Suppressor macrophage treated with lipopolysaccharide for 1 hour (primary cell): Measurements from ENCODE around the gene MATK.
A peak's percentile ranks its signal among the peaks of the same experiment; 100 is the strongest.

Experiments
- DNase-seq, 3 donors: peaks; one replicate each; pipeline ENCODE4 v3.0.0-alpha.2; 2020 to 2022

The MATK gene, protein sequence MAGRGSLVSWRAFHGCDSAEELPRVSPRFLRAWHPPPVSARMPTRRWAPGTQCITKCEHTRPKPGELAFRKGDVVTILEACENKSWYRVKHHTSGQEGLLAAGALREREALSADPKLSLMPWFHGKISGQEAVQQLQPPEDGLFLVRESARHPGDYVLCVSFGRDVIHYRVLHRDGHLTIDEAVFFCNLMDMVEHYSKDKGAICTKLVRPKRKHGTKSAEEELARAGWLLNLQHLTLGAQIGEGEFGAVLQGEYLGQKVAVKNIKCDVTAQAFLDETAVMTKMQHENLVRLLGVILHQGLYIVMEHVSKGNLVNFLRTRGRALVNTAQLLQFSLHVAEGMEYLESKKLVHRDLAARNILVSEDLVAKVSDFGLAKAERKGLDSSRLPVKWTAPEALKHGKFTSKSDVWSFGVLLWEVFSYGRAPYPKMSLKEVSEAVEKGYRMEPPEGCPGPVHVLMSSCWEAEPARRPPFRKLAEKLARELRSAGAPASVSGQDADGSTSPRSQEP

DNA sequence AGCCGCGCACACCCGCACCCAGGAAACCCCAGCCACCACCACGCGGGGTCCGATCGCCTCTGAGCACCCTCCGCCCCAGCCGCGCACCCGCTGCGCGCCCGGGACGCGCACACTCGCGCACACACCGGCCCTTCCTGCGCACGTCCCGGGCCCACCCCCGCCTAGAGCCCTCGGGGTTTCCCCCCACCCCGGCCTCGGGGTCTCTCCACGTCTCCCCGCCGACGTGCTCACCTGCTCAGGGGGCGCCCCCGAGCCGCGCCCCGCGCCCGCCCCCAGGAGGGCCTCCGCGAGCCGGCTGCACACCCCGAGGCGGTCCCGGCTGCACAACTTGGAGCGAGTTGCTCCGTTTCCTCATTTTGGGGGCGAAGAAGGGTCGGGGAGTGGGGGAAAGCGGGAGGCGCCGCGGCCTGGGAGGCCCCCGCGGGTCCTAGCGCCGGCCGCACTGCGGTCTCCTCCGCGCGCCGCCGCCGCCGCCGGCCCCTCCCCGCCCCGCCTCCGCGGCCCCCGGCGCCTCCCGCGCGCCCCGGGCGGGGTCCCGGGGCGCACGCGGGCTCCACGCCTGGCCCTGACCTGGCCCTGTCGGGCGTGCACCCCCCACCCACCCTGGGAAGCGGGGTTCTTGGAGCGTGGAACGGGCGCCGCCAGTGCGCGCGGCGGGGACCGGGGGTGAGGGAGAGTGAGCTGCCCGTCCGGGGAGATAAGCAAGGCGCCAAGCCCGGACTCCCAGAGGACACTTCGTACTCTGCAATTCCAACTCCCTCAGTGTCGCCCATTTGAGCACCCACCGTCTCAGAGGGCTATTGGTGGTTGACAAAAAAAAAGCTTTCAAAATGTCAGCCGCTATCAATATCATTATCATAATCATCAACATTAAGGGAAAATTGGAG, at the start of gene MATK:
Gene MATK, minus strand, starts transcription at position 444 of the 887 bp plus-strand sequence. CDS start 1,246 bp downstream, outside the sequence.
- DNase-seq: peak; percentile 61 to 81 (median 70)

DNA sequence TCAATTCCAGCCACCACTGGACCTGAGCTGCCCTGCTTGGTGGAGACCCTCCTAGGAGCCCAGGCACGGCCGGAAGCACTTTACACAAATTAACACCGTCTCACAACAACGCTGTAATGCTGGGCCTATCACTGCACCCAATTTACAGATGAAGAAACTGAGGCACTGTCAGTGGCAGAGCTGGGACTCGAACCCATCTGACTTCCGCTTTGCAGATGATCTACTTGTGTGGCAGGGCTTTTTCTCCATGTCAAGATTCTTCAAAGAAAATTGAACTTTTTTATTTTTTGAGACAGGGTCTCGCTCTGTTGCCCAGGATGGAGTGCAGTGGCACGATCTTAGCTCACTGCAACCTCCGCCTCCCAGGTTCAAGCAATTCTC, 48.9 kb upstream of the MATK start:
- DNase-seq: no peak

DNA sequence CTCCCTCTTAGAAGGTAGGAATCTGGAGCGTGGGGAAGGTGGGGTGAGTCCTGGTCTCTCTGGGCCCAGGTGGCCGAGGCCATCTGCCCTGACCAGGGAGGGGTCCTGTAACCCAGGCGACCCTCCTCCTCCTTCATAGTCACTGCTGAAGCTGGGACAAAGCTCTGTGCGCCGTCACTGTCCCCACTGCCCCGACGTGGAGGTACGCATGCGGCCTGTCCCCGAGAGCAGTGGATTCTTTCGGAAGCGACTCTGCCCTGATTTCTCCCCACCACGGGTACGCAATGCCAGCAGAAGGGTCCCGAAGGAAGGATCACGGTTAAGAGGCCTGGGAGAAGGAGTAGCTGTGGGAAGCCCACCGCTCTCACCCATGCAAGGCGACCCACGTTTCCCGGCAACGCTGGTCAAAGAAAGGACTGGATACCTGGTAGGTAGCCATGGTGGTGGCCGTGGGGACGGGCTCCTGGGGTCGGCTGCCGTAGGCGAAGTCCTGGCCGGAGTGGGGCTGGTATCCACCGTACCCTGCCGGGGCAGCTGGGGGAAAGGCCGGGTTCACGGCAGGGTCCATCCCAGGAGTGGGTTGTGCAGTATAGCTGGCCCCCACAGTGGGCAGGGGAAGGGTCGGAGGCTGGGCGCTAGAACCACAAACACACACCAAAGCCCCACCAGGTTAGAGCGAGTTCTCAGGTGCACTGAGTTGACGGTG, 48.3 kb upstream of the MATK start:
- no peak for DNase-seq

DNA sequence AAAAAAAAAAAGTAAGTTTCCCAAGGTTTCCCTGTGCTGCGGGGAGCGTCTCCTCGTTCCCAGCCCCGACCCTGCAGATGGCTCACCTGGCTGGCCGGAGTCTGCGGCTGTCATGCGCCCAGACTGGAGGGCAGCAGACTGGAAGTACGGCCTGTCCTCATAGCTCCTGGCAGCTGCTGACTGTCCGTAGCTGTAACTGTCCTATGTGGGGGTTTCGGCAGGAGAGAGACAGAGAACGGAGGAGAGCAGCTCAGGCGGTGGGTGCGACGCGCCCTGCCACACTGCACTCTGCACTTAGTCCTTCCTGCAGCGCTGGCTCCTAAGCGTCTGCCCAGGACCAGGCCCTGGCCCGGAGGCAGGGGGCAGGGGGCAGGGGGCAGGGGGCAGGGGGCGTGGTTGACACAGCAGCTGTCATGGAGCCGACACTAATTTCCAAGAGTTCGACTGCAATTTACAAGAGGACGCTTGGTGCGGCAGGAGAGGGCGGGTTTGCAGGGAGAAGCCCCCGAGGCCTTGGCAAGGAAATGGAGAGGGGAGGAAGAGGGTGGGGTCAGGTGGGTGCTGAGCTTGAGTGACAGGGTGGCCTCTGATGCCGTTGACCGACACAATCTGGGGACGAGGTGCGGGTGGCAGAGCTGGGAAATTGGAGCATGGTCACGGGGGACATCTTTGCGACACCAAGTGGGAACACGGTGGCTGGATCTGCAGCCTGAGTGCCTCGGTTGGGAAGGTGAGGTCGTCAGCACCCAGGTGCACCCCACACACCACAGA, 47.6 kb upstream of the MATK start:
- no peak for DNase-seq

DNA sequence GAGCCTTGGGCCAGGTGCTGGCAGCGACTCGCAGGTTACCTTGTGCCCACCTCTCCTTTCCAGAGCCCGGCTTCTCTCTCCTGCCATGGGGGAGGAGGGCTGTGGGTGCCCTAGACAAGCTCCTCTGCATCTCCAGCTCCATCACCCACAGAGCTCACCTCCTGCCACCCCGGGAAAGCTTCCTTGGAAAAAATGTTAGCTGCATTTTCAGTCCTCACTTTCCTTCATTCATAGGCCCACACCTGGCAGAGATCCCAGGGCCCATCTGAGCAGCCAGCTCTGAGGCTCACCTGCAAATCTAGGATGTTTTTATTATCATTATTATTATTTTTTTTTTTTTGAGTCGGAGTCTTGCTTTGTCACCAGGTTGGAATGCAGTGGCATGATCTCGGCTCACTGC, 45.8 kb upstream of the MATK start:
- DNase-seq: no peak

DNA sequence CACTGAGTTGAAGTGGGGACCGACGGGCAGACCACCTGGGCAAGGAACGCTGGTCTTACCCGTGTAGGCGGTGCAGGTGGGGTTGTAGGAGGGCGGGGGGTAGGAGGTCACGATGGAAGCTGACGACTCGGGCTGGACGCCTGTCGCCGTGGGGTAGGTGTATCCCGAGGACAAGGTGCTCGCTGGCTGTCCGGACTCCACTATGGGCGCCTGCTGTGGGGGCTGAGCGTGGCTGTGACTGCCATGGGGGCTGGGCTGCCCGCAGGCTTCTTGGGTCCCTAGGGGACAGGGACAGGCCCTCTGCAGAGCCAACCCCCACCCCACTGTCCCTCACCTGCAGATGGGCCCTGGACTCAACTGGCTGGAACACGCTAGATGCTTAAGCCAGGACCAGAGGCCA, 45.4 kb upstream of the MATK start:
- DNase-seq: no peak

DNA sequence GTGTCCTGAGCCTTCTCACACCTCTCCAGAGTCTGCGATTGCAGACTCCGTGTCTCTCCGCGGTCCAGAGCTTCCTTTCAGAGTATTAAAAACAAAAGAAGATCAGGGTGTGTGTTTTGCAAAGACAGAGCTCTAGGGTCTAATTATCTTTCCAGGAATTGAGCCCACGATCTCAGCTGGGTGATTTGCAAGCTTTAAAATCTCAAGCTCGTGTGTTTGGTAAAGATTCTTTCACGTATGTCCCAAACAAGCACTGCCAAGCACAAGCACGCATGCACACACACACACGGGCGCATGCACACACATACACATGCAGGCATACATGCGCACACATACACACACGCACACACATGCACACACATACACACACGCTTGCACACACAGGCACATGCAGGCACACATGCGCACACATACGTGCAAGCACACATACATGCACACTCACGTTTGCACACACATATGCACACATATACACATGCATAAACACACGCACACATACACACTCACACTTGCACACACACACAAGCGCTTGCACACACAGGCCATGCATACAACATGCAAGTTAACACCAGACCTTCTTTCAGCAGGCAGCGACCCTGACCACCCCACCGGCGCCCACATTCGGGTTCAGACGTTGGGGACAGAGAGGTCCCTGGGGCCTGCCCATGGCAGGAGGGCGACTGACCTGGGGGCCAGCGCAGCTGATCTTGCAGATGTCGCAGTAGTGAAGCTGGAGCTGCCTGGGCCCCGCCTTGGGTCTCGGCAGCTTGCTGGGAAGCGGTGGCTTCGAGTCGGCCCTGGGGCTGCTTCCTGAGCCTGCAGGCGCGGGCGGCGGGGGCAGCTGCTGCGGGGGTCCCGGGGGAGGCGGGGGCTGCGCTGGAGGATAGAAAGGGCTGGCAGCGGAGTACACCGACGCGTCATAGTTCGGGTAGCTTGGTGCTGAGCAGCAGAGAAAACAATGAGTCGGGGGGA, 44.7 kb upstream of the MATK start:
- no peak for DNase-seq

DNA sequence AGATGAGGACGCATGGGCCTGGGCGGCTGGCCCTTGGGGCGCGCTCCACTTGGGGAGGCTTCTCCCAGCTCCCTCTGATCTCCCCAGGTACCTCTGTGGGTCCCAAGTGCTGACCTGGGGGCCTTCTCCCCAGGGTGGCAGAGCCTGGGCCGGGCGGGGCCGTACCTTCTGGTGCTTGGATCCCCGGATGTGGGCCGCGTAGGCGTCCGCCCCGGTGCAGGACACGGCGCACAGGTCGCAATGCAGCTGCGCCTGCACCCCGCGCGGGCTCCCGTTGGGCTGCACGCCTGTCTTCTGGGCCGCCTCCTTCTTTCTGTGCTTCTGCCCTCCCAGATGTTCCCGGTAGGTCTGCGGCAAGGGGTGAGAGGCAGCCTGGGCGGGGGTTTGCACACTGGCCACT, 41.1 kb upstream of the MATK start:
- DNase-seq: no peak

DNA sequence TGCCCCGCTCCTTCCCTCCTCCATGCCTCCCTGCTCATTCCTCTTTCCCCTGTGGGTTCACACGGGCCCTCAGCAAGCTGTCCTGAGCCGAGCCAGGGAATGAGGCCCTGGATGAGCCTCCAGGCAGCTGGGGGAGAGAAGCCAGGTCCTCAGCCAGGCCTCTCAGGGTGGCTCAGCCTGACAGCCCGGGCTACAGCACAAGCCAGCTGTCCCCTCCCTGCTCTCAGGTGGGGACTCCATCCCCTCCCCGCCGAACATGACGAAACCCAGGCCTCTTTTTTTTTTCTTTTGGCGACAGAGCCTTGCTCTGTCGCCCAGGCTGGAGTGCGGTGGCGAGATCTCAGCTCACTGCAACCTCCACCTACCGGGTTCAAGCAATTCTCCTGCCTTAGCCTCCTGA, 40.0 kb upstream of the MATK start:
- no peak for DNase-seq

DNA sequence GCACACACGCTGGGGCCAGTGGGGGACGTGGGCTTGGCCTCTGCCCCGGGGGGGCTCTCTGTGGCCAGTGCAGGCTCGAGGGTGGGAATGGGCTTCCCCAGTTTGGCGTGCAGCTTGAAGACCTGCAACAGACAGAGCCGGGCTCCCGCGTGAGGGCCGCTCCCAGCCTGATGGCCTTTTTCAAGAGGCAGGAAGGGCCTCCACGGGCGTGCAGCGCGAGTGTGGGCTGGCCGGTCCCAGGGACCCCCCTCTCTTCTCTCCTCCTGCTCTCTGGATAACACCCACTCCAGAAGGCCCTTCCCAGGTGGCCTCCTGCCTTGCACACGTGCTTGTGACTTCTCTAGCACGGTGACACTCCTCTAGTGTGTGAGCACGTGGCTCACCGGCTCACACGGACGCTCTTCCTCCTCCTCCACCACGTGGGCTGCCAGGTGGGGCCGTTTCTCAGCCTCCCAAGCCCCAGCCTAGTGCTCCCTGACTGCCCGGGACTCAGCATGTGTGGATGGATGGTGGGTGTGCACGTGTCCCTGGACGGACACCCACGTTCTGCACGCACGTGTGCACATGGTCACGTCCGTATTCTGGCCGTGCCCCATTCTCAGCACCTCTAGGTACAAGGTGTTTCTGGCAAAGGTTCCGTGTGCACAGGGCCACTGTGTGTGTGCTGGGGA, 39.2 kb upstream of the MATK start:
- DNase-seq: no peak

DNA sequence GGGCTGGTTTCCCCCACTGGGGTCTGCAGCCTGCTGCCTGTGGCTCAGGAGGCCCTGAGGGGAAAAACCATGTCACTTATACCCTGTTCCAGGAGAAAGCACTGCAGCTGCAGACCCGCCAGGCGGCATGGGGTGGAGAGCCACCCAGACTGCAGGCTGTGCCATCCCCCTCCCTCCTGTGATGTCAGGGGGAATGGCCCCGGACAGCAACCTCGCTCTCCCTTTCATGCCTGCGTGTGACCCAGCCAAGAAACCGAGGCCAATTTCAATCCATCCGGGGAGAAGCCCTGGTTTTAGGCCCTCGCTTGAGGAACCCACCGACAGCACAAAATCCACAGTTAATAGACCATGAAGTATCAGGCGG, 37.2 kb upstream of the MATK start:
- no peak for DNase-seq

DNA sequence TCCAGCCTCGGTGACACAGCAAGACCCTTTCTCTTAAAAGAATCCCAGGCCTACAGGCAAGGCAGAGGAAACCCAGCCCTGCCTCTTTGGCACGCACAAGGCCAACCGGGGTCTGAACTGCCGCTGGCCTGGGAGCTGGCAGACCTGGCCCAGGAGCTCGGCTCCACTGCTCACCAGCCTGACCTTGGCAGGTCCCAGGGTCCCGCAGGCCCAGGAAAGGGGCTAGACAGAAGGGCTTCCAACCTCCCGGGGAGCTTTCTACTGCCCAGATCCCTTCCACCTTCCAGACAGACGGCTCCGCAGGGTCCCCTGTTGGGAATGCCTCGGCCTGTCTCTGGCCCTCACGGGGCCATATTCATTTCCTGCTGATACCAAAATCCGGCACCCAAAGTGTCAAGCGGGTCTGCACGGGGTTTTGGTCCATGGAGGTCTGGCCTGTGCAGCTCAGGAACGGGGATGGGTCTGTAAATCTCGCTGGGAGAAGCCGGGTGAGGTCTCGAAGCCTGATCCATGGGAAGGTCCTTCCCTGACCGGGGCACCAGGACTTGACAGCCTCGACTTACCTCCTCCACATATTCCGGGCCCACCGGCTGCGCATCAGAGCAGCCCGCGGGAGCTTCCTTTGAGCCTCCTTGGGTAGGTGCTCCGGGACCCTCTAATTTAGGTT, 36.6 kb upstream of the MATK start:
- DNase-seq: no peak

DNA sequence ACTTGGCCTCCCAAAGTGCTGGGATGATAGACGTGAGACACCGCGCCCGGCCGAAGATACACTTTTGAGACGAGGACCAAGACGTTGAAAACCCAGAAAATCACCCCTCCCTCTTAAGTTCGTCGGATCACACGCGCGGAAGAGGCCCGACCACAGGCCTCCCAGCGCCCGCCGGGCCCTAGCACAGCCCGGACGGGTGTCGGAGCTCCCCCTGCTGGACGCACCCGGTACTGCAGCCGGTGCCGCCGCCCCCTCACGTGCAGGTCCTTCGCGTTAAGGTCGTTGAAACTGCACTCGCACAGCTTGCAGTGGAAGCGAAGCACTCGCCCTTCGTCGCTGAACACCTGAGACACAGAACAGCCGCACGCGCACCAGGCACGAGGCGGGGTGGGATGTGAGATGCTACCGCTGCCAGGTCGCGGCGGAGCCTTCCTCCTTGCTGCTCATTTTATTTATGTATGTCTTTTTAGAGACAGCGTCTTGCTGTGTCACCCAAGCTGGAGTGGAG, 35.7 kb upstream of the MATK start:
- DNase-seq: peak; percentile 82 to 91 (median 89)

DNA sequence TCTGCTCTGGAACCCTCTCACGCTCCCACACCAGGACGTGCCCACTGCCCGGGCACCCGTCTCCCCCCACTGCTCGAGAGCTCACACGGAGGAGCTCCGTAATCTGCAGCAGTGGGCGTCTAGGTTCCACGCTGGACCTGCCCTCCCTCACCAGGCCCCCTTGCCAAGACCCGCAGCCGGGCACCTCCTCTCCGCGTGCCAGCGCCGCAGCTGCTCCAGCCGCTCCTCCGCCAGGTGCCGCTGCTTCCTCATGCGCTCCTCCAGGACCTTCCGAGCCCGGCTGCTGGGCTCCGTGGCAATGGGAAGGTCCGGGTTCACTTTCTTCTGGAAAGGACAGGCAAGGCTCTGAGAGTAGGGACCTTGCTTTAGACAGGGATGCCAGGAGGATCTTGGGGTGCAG, 35.0 kb upstream of the MATK start:
- DNase-seq: no peak

DNA sequence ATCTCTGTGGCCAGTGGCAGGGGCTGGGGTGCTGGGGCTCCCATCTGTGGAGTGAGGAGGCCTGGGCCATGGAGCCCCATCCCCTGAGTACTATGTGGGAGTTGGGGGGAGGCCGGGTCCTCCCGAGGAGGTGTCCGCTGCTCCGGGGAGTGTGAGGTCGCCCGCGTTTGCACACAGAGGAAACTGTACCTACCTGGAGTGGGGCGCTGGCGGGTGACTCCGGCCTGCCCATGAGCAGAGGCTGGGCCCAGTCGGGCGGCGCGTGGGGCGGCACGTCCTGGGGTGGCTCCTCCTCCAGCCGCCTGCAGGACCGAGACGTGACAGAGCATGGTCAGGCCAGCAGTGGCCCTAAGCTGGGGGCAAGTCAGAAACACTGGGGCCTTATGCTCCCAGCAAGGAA, 33.8 kb upstream of the MATK start:
- no peak for DNase-seq

DNA sequence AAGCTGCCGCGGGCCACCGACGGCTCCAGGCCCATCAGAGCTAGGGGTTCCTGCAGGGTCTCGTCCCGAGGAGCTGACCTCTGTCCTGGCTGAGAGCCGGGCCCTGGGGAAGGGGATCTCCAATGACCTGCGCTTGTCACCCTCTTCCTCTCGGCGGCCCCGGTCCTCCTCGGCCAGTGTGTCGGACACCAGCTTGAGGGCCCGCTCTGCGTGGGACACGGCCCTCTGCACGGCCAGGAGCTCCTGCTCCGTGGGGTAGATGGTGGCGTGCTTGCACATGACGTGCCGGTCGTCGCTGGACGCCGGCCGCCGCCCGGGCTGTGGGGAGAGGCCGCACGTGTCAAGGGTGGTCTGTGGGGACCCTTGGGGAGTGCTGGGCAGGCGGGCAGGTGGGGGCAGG, 32.7 kb upstream of the MATK start:
- DNase-seq: no peak

DNA sequence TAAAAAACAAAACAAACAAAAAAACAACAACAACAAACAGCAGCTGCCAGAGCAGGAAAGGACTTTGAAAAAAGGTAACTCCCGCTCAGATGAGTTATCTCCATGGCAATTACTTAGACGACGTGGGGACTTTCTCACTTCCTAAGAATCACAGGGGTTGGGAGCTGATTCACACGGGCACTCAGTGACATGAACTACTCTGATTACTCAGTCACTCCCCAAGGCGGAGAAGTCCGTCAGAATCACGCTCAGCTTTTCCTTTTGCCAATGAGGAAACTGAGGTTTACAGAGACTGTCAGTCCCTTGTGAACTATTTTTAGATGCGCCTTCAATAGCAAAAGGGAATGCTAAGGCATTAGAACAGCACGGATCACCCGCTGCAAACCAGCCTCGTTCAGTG, 32.3 kb upstream of the MATK start:
- peak; percentile 94 to 99 (median 98) for DNase-seq

DNA sequence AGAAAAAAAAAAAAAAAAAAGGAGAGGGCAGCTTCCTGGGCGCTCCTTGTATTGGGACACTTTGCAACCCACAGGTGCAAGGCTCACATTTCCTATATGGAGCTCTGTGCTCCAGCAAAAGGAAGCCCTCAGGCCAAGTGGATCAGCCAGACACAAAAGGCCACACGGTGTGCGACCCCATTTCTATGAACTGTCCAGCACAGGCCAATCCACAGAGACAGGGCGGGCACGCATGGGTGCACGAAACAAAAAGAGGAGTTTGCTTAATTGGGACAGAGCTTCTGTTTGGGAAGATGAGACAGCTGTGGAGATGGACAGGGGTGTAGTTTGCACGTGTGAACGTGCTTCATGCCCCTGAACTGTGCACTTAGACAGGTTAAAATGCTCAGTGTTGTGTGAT, 31.6 kb upstream of the MATK start:
- DNase-seq: no peak

DNA sequence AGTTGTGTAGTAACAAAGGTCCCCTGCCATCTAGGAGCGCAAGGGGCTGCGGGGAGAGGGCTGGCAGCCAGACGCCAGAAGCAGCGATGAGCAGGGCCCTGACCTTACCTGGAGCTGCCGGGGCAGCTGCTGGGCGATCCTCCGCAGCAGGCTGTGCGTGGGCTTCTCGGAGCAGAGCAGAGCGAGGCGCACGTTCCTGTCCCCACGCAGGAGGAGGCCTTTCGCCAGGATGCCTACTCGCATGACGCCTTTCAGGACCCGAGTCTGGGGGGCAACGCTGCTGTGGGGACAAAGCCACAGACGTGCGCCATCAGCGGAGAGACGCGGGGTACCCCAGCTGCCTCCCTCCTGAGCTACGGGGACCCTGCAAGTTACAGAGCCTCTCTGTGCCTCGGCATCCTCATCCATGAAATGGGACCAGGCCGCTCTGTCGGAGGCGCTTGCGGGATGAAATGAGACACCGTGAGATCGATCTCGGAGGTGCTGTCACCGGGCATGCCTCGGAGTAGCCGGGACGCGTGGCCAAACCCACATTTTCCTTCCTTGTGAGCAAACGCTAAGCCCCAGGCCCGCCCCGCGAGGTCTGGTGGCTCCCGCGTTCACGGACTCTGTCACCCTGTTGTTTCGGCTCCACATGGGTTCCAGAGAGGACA, 30.5 kb upstream of the MATK start:
- DNase-seq: no peak
